HG03175 (cell line): Measurements from ENCODE around the gene ADAMTS2.

ENCODE experiments used
- ATAC-seq: cut with Tn5 transposase; IDR thresholded peaks from one replicate; pipeline ENCODE4 v1.9.1; 2021; ENCODE audit warnings: mild to moderate bottlenecking, moderate library complexity; ENCODE audit not compliant: unreplicated experiment

ADAMTS2 gene

GRCh38 chr5:179345433-179346321 lies at the start of gene ADAMTS2:
Gene ADAMTS2, minus strand, starts transcription at chr5:179345461. Its CDS starts 133 bp downstream, at chr5:179345328.
- no peak for ATAC-seq

GRCh38 chr5:179393078-179393477 lies 47.8 kb upstream of the ADAMTS2 start:
- no peak for ATAC-seq

- no peak for ATAC-seq
These were observed 42.2 kb upstream of the ADAMTS2 start for GRCh38 chr5:179387151-179388110.

- no peak for ATAC-seq
These were observed 40.7 kb upstream of the ADAMTS2 start for GRCh38 chr5:179385914-179386313.

- no peak for ATAC-seq
These were observed 37.2 kb upstream of the ADAMTS2 start for GRCh38 chr5:179382486-179382885.

- no peak for ATAC-seq
These were observed 36.4 kb upstream of the ADAMTS2 start for GRCh38 chr5:179381691-179382090.

GRCh38 chr5:179380211-179381035 lies 35.2 kb upstream of the ADAMTS2 start:
- ATAC-seq, result no peak

- no peak for ATAC-seq
These were observed 34.1 kb upstream of the ADAMTS2 start for GRCh38 chr5:179379321-179379890.

GRCh38 chr5:179378441-179379271 lies 33.4 kb upstream of the ADAMTS2 start:
- no peak for ATAC-seq

- no peak for ATAC-seq
These were observed 32.8 kb upstream of the ADAMTS2 start for GRCh38 chr5:179378116-179378440.

GRCh38 chr5:179377421-179378115 lies 32.3 kb upstream of the ADAMTS2 start:
- no peak for ATAC-seq

- no peak for ATAC-seq
These were observed 31.6 kb upstream of the ADAMTS2 start for GRCh38 chr5:179376701-179377420.

- ATAC-seq, result no peak
These were observed 30.6 kb upstream of the ADAMTS2 start for GRCh38 chr5:179375831-179376365.

GRCh38 chr5:179375236-179375685 lies 30.0 kb upstream of the ADAMTS2 start:
- no peak for ATAC-seq

- no peak for ATAC-seq
These were observed 29.4 kb upstream of the ADAMTS2 start for GRCh38 chr5:179374506-179375235.

GRCh38 chr5:179373961-179374505 lies 28.8 kb upstream of the ADAMTS2 start:
- ATAC-seq, result no peak
